ENCODE measurements around the gene BTLA.
A peak's percentile ranks its signal among the peaks of the same experiment; 100 is the strongest.
"Not testable (repeated sequence)": the region's sequence is repeated elsewhere in the genome, so short reads cannot be mapped to it uniquely, and the experiment has no call there.

Gene BTLA, protein sequence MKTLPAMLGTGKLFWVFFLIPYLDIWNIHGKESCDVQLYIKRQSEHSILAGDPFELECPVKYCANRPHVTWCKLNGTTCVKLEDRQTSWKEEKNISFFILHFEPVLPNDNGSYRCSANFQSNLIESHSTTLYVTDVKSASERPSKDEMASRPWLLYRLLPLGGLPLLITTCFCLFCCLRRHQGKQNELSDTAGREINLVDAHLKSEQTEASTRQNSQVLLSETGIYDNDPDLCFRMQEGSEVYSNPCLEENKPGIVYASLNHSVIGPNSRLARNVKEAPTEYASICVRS

DNA sequence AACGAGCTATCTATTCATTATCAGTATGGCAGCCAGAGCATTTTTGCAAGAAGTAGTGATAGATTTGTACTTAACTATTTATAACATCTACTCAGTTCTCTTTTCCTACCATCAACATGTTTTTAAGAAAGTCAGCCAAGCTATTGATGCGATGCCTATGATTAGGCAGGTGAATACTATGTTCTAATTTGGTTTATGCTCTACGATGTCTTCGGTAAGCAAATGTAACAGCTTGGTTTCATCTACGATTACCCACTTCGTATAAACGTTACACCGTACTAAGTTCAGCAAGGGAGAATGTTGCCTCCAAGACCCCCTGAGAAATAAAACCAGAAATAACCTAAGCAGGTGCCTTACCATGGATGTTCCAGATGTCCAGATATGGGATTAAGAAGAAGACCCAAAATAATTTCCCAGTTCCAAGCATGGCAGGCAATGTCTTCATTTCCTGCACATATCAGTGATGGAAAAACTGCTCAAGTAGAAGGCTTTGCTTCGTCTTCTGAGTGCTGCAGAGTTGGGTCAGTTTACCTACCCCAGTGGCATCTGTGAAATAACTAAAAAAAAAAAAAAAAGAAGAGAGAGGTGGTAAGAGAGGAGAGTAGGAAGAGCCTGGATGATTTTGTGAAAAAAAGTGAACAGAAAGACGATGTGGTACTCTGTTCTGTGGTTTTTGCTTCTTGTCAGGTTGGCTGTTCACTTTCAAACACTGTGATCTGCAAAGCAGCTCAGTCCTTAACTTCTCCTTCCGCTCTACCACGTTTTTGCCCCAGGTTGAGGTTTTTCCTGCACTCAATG is at the start of gene BTLA:
TSS of gene BTLA (minus strand) at position 559 of the 798 bp plus-strand sequence. CDS start at position 445, 114 bp downstream.
- no peak for DNase-seq

DNA sequence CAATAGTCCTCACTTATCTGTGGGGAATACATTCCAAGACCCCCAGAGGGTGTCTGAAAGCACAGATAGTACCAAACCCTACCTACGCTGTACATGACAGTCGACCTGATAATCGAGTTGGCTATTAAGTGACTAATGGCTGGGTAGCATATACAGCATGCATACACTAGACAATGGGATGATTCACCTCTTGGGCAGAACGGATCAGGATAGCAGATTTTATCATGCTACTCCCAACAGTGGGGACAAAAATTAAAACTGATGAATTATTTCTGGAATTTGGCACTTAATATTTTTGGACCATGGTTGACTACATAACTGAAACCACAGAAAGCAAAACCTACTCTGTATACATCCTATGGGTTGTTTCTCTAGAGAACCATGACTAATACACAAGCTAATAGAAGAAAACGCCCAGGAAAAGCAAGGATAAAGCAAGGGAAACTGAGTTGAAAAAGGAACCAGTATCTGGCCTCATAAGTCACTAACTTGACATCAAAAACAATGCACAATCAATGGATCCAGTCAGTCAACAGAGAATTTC is 47.0 kb upstream of the BTLA start:
- no peak for DNase-seq

DNA sequence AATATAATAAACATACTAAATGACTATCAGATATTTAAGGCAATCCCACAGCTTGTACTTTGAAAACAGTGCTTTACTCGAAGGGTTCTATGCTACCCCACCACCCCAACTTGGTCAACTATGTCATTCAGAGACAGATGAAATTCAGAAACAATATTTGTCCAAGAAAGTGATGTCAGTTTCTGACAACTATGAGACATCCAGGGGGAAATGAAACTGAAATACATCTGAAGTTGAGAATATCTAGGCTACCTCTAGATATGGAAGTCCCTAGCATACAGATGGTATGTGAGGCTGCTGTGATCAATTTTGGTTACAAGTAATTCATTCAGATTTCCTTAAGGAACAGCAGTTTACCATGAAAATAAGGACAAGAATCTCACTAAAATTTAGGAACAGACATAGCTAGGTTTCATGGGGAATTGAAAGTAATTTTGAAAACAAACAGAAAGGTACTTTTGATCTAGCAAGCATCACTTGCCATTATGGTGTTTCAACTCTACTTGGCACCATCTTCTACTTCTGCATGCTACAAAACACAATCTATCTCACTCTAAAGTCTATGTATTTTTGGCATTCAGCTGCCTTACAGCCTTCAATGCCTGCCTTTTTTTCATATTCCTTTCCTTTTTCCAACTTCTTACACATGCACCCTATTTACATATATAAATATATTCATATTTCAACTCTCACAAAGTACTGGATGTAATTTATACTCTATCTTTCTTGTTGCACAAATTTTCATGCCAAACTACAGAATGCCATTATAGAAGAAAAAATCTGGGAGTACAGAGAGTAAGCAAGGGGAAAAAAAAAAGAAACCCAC is 40.8 kb upstream of the BTLA start:
- peak; percentile 32 to 81 (median 50) for DNase-seq

DNA sequence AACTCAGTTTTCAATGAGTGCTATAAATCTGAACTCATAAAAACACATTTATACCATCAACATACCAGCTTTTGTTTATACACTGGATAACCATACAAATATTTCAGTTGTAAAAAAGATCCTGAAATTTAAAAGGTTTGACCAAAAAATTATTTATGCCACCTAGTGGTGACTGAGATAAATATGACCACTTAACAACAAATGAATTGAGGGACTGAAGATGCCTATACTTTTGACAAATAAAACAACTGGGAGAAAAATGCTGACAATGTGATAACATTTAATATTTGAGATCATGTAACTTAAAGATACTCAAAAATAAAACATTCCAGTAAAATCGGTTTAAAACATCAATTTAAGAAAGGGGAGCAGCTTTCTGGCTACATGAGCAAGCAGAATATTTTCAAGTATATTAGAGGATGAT is 32.1 kb upstream of the BTLA start:
- DNase-seq = peak; percentile 28 to 71 (median 68)

DNA sequence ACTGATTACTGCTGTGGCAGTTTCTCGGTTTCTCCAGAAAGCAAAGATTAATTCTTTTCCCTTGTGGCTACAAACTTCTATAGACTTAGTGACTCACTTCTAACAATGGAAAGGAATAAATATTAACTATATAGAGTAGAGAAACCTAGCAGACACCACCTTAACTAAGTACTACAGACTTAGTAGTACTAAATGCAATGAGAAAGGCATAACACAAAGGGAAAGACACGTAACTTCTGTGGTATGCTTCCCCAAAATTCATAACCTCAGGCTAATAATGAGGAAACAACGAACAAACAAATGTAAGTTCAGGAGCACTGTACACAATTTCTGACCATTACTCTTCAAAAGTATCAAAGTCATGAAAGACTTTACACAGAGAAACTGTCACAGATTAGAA is 31.3 kb upstream of the BTLA start:
- no peak for DNase-seq

DNA sequence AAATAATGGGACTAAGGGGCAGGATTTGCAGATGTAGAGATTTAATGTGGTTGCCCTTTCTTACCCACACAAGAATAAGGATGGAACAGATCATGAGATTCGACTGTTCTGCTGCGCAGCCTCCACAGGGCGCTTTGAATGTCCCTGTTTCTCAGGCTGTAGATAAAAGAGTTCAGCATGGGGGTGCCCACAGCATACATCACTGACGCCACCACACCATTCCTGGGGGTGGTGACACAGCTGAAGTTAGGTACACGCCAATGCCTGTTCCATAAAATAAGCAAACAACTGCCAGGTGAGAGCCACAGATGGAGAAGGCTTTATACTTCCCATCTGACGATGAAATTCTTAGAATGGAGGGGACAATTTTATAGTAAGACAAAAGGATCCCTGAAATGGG is 24.9 kb upstream of the BTLA start:
- DNase-seq = not testable (repeated sequence)

DNA sequence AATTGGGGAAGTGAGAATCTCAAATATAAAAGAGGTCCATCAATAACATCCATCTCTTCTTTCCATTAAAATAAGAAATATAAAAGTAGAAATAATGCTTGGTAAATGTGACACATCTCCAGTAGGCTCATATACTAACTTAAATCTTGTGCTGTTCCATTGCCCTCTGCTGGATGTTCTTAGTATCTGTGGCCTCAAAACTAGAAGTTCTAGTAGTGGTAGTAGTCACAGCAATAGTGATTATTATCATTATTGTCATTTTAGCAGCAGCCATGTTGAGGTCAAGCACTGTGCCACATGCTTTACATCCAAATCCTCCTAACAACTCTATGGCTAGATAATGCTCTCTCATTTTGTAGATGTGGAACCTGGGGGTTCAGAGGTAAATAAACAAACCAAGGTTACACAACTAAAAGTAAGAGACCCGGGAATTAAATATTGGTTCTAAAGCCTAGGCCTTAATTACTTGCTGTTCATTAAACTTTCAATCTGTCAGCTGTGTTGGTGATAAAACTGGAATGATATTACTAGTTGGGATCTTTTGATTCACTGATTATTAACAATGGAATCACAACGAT is 20.2 kb upstream of the BTLA start:
- DNase-seq = peak; percentile 69 to 80 (median 76)

DNA sequence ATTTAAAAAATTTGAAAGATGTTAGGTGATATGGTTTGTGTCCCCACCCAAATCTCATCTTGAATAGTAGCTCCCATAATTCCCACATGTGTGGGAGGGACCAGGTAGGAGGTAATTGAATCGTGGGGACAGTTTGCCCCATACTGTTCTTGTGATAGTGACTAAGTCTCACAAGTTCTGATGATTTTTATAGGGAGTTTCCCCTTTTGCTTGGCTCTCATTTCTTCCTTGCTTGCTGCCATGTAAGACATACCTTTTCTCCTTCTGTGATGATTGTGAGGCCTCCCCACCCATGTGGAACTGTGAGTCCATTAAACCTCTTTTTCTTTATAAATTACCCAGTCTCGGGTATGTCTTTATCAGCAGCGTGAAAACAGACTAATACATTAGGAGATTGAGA is 19.7 kb upstream of the BTLA start:
- peak; percentile 31 to 59 (median 53) for DNase-seq

DNA sequence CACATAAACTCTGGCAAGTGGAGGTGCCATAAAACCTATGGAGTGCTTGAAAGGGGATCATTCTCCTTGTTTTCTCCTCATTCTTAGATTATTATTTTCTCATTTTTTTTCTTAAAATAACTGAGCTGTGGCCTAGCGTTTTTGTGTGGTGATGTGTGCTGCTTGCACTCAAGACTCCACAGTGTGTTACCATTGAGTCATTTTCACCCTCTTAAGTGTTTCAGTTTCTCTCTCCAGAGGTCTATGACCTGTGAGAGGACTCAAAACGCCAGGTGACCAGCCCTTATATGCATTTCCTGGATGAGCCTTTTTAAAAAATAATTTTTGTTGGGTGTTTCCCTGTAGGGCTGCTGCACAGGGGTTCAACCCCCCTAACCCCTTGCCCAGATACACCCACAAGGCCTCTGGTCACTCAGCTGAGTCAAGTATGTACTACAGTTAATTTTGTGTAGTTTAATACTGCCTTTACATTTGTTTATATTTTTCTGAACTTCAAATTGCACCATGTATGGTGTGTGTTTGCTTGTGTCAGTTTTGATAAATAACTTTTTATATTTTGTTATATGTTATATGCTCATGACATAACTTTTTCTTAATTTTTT is 15.4 kb upstream of the BTLA start:
- DNase-seq = no peak

DNA sequence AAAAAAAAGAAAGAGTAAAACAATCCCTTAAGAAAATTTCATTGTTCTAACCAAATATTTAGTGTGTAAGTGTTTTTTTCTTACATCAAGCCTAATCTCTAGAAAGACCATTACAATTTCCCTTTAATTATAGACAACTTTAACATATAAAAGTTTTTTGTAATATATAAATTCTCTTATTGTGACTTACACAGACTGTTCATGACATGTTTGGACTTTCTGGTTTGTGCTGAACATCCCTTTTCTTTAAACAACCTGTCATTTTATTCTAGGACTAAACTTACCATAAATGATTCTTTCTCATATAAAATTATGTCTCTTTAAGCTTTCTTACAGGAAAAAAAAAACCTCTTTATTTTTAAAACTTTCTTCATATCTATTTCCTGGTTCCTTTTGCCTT is 13.0 kb upstream of the BTLA start:
- DNase-seq = no peak

DNA sequence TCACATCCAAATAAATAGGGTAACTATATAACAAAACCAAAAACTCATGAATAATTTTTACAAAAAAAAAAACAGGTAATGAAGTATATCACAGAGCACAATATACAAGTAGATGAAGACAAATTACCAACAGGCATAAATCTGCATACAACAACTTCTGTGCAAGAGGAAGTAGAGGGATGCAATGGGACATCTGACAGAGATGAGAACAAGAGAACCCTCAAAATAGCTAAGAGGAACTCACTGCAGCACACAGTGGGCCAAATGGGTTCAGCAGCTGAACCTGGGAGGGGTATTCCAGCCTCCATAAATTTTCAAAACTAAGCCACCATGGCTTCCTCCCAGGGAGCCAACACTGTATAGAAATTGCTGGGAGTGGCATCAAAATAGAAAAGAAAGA is 9.6 kb upstream of the BTLA start:
- peak in 2 of 3 donors; percentile 8 to 19 for DNase-seq

DNA sequence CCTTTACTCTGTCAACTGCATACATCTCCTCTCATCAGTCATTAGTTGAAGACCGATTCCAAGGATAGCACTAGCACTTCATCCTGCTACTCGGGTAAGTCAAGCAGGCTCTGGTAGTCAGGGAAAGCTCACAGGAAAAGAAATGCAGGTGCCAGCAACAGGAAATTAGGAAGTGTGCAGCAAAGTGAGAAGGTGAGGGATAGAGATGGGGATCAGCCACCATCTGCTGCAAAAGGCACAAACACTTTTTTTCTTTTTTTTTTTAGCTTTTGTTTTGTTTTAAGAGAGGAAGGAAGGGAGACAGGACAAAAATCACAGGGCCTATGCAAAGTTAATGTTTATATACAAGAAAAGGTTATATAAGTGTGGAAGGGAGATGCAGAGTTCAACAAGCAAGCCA is 9.0 kb upstream of the BTLA start:
- no peak for DNase-seq

DNA sequence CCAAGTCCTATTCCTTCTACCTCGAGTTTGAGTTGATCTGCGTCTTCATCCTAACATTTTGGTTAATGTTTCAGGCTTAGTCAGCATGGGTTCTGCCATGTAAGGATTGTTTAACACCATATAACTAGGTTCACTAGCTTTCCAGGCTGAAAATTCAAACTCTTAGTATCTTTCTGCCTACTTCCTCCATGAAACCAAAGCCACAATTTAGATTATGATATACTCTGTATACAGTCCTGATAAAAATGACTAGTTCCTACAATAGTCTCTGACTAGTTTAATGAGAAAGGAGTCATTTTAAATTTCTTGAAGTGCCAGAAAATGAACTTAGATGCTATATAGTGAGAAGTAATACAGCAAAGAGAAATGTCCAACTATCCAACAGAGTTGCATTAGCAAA is 6.6 kb upstream of the BTLA start:
- no peak for DNase-seq

DNA sequence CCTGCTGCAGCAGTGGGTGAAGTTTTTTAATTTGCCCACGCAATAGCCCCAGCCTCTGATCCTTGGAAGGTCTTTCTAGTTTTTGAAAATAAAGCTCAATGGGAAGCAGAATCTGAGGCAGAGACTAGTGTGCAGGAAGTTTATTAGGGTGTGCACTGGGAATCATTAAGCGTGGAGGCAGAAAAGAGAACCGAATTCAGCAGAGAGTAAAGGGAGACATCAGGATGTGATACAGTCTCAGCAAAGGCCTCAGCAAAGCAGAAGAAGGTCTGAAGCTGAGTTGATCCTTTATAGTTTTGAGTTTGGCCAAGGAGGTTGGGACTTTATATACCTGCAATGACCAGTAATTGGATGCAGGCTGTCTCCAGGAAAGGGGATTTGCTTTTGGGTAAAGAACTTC is 4.9 kb upstream of the BTLA start:
- no peak for DNase-seq

DNA sequence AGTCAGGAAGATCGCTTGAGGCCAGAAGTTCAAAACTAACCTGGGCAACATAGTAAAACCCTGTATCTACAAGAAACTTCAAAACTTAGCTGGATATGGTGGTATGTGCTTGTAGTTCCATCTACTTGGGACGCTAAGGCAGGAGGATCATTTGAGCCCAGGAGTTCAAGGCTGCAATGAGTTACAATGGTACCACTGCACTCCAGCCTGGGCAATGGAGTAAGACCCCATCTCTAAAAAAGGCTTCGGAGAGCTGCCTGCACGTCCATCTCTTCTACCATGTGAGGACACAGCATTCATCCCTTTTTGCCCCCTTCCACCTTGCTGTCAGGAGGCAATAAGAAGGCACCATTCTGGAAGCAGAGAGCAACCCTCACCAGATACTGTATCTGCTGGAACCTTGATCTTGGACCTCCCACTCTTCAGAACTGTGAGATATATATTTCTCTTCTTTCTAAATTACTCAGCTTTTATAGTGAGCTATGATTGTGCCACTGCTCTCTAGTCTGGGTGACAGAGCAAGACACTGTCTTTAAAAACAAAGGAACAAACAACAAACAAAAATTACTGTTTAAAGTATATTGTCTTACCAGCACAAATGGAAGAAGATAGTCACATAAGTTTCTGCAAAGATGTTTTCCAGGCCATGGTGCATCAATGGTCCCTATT is 4.2 kb upstream of the BTLA start:
- no peak for DNase-seq

DNA sequence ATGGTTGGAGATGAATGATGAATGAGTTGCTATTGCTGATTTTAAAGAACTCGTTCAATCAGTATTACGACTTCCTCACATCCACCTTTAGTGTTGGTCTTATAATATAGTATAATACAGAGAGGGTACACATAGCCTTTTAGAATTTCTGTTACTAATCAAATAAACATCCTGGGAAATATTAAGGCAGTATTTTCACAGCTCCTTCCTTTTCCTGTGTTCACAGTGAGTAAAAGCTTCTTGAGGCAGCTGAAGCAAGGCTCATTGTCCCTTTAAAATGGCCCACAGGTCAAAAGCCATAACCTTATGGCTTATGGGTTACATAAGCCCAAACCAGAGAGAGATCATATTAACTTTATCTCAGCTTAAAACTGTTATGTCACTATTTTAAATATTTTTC is 1.3 kb upstream of the BTLA start:
- DNase-seq = no peak

DNA sequence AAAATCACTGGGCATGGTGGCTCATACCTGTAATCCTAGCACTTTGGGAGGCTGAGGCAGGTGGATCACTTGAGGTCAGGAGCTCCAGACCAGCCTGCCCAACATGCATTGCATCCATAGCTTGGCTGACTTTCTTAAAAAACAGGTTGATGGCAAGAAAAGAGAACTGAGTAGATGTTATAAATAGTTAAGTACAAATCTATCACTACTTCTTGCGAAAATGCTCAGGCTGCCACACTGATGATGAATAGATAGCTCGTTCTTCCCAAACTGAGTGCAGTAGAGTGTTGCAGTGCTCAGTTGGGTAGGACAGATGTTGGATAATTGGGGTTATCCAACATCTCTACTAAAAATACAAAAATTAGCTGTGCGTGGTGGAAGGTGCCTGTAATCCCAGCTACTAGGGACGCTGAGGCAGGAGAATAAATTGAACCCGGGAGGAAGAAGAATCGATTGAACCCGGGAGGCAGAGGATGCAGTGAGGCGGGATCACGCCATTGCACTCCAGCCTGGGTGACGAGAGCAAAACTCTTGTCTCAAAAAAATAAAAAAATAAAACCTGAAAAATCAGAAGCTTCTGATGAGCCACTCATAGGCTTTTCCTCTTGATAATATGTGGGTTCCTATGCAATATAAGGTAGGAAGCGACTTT is 1.2 kb downstream of the BTLA start:
- DNase-seq = no peak

DNA sequence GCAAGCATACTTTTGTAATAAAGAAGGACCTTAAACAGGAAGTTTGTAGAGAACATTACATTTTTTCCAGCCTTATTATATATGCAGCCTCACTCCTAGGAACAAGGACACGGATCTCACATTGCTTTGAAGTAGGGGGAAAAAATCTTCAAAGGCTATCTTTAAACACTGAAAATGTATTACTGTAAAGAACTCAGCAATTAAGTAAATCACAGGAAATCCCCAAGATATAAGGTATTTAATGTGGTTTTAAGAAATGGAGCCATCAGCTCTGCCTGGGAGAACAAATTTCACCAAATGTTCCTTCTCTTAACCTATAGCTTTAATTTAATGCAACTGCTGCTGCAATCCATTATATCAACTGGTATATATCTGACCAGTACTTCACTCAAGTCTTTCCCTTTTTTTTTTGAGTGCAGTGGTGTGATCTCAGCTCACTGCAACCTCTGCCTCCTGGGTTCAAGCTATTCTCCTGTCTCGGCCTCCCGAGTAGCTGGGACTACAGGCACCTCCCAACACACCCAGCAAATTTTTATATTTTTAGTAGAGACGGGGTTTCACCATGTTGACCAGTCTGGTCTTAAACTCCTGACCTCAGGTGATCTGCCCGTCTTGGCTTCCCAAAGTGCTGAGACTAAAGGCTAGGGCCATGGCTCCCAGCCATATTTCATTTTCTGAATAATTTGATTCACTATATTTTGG is 2.8 kb downstream of the BTLA start:
- no peak for DNase-seq

DNA sequence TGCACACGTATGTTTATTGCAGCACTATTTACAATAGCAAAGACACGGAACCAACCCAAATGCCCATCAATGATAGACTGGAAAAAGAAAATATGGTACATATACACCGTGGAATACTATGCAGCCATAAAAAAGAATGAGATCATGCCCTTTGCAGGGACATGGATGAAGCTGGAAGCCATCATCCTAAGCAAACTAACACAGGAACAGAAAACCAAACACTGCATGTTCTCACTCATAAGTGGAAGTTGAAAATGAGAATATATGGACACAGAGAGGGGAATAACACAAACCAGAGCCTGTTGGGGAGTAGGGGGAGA is 4.9 kb downstream of the BTLA start:
- not testable (repeated sequence) for DNase-seq

DNA sequence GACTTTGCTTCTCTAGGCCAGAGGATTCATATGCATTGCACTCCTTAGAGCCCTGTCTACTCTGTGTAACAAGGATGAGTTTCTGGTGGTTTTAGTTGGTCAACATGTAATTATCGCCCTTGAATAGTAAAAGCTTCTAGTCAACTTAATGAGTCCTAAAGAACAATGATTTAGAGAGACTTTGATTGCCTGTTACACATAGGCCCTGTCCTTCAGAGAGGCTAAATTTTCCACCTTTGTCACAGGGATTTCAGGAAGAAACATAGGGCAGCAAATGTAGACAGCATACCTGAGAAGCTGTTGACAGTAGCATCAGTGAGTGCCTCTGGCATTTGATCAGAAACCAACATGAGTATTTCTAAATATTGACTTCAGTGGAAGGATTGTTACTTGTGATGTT is 7.1 kb downstream of the BTLA start:
- DNase-seq = no peak

DNA sequence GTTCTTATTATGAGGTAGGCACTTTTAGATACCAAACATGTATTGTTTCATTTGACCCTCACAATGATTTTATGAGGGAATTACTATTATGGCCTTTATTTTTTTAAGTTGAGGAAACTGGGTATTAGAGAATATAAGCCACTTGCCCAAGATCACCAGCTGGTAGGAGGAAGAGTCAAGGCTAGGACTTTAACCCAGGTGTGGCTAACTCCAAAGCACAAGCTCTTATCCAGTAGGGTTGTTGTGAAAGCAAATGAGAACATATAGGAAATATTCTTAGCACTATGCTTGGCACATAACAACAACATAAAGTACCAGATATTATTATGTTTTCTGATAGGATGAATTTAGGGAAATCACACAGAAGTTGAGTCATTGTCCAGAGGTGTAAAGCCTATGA is 7.9 kb downstream of the BTLA start:
- no peak for DNase-seq
